Uterine smooth muscle cell (primary cell): ENCODE measurements around the gene TCF15. TPM values are rescaled to one million over a fixed set of nuclear protein-coding genes. Genes with fewer than 3 reads are reported as not detected.

Experiments used
- total RNA-seq: library from RNA; depleted of rRNA; stranded (reverse); fragments of >200 nt; gene quantifications from 2 replicates; pipeline ENCODE4 v1.2.3, GENCODE V29; 2014

The TCF15 gene, protein sequence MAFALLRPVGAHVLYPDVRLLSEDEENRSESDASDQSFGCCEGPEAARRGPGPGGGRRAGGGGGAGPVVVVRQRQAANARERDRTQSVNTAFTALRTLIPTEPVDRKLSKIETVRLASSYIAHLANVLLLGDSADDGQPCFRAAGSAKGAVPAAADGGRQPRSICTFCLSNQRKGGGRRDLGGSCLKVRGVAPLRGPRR
- total RNA-seq, result not detected in 2 replicates

DNA sequence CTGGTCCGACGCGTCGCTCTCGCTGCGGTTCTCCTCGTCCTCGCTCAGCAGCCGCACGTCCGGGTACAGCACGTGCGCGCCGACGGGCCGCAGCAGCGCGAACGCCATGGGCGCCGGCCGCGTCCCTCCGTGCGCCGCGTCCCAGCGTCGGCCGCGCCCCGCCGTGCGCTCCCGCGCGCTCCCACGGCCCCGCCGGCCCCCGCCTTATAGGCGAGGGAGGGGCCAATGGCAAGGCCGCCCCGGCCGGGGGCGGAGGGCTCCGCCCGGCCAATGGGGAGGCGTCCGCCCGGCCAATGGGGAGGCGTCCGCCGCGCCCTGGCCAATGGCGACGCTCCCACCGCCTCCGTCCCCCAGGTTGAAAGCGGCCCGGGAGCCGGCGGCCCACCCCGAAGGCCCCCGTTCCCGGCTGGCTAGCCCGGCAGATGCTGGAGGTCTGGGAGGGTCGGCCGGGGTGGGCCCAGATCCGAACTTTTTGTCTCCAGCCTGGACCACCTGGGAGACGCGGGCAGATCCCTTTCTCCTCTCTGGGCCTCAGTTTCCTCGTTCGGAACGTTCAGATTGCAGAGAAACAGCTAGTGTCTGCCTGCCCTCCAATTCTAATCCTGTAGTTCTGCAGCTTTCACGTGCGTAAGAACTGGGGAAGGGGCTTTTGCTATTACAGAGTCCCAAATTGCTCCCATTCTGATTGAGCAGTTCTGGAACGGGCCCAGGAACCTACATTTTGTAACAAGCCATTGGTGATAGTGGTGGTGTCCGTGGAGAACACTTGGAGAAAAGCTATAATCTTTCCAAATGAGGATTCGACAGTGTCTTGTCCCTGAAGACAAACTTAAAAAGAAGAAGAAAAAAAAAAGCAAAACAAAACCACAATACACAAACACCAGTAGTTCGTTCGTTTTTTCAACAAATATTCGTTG is at the start of gene TCF15:
Gene TCF15 (minus strand): TSS at position 180 of the 917 bp plus-strand sequence. CDS start 72 bp downstream, at position 108.

DNA sequence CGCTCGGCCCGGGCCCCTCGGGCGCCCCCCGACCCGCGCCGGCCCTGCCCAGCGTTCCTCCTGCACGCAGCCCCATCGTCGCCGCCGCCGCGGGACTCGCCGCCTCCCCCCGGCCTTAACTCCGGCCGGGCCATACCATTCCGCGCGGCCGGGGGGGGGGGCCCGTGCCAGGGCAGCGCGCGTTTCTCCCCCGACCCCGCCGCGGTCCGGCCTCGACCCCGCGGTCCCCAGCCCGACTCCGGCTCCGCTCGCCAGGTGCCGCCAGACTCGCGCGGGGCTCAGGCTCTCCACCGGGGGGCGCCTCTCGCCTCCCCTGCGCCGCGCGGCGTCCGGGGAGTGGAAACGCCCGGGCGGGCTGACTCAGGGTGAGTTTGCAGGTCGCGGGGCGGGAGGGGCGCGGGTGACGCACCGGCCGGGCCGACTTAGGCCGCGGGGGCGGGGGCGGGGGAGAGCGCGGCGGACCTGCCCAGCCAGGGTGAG is 43.0 kb upstream of the TCF15 start, which contains the start of gene SRXN1:
Gene SRXN1 (minus strand): TSS at position 91 of the 480 bp plus-strand sequence. CDS start 15 bp downstream, at position 76.

Other genes starting within 250 kb of the TCF15 start
- gene TRIB3, start 229.5 kb downstream of the TCF15 start, total RNA-seq, result 152 and 266 TPM in 2 replicates
- 75.1 and 114 TPM in 2 replicates for gene RBCK1, start 202.0 kb downstream of the TCF15 start, total RNA-seq
- gene TBC1D20, start 147.8 kb downstream of the TCF15 start, total RNA-seq, result 36.1 and 51.9 TPM in 2 replicates
- 157 and 188 TPM in 2 replicates for gene CSNK2A1, start 66.5 kb downstream of the TCF15 start, total RNA-seq
- gene SRXN1, start 42.9 kb upstream of the TCF15 start, total RNA-seq, result 108 and 112 TPM in 2 replicates
- gene SCRT2, start 65.5 kb upstream of the TCF15 start, total RNA-seq, result not detected in 2 replicates
- gene SLC52A3, start 158.2 kb upstream of the TCF15 start, total RNA-seq, result 0.12 TPM in 1 of 2 replicates, not detected in the other
- gene FAM110A, start 223.4 kb upstream of the TCF15 start, total RNA-seq, result 4.9 and 6.4 TPM in 2 replicates